NCI-H345 (cell line): ENCODE data around the gene CHKA.

Source experiments
- DNase-seq: peaks from one replicate; lab custom pipeline; 2025; lab: John Stamatoyannopoulos, UW

The CHKA gene

DNA sequence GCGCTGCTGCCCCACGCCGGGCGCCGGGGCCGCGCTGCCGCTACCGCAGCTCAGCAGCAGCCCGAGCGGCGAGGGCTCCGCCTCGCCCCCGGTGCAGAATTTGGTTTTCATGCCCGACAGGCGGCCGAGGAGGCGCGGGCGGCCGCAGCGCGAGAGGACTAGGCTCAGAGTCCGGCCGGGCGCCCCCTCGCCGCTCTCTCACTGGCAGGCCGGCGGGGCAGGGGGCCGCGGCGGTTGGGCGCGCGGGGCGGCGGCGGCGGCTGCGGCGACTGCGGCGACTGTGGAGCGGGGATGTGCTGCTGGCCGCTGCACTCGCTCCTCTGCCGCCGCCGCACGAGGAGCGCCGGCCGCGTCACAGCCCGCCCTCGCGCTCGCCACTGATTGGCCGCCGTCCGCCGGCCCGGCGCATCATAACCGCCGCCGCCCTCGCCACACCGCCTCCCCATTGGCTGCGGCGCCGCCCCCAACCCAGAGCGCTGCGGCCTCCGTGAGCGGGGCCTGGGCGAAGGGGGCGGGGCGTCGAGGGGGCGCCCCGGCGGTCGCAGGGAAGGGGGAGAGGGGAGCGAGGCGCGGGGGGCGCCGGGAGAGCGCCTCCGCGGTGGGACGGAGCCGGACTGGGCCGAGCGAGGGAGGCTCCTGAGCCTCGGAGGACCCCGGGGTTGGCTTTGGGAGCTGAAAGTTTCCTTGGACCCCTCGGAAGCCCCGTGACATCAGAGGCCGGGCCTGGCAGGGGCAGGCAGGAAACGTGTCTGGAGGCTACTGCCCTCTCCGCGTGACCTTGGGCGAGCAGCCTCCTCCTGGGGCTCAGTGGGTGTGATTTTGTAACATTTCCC lies at the start of gene CHKA:
Gene CHKA (minus strand): TSS at position 322 of the 833 bp plus-strand sequence. CDS start 211 bp downstream, at position 111.
- peak; percentile 96 for DNase-seq

- DNase-seq, result no peak
Observed at GRCh38 chr11:68169442-68169841, 48.3 kb upstream of the CHKA start.

- no peak for DNase-seq
Observed at GRCh38 chr11:68168694-68169093, 47.5 kb upstream of the CHKA start.

DNA sequence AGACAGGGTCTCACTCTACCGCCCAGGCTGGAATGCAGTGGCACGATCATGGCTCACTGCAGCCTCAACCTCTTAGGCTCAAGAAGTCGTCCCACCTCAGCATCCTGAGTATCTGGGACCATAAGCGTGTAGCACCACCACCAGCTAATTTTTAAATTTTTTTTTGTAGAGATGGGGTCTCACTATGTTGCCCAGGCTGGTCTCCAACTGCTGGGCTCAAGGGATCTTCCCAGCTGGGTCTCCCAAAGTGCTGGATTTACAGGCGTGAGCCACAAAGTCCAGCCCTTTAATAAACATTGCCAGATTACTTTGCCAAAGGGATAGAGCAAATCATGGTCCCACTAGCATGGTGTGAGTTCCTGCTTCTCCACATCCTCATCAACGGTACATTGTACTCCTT lies 46.3 kb upstream of the CHKA start:
- no peak for DNase-seq

DNA sequence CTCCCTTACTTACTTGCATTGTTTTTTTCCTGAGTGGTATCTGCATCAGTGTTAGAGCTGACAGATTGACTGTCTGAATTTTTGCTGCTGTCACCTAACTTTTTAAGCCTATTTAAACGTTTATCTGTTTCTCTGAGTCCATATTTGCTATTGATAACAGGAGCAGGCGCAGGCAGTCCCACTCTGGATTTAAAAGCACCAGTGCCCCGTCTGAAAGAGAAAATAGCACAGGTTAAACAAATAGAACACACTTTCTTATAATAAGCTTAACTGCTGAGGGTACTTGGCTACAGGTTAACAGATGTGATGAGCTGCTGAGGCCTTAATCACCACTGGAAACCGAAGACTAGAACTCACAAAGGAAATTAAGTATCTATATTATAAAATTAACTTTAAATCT lies 45.8 kb upstream of the CHKA start:
- no peak for DNase-seq

GRCh38 chr11:68165601-68166000 lies 44.4 kb upstream of the CHKA start:
- no peak for DNase-seq

DNA sequence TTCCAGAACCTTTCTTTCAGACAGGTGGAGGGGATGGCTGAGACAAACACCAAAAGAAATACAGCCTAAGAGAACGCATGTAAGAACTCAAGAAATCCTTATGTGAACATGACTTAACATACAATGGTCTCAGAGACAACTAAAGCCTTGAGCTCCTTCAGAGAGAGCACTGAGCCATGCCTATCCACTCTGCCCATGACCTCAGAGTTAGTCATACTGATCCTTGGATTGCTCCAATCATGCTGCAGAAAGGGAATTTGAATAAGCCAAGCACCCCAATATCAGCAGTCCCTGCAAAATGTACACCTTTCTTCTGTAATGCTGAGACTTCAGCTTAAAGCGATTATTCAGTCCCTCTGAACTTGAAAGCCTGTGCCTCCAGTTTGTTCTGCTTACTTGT lies 43.2 kb upstream of the CHKA start:
- DNase-seq, result no peak

DNA sequence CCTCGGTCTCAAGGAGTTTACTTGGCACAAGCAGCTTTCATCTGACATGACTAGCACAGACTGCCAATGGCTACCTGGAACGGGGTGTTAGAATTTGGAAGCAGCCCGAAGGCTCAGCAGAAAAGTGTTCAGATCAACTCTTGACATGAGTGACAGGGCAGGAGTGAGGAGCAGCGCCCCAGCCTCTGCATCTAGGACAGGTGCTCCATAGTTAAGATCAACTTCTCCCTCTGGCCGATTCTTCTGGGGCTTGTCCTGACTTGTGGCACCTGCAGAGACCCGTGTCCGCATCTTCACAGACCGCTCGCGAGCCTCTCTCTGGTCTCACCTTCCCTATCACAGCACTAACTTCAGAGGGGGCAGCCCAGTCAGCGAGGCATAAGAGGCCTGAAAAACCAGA lies 42.5 kb upstream of the CHKA start:
- DNase-seq, result no peak

DNA sequence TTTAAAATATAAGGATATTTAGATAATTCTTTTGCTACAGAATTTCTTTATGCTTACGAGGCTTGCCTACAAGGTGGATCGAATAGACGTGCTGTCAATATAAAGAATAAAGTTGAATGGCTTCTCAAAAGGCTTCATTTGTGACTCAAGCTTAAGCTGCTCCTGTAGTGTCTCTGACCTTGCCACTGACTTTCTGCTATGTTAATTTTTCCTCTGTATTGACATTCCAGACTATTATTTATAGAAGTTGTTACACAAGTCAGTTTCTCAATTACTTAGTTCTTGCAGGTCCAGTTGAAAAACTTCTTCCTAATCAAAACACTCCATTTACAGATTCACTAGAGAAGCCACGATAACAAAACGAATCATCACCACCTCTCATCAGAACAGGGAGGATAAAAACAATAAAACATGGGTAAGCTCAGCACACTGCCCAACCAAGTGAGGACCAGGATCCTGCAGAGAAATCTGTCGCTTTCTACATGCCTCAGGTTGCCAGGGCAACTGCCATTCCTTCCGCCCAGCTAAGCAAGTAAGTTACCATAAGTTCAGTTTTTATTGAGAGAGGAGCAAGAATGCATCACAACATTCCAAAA lies 39.0 kb upstream of the CHKA start:
- DNase-seq, result no peak

DNA sequence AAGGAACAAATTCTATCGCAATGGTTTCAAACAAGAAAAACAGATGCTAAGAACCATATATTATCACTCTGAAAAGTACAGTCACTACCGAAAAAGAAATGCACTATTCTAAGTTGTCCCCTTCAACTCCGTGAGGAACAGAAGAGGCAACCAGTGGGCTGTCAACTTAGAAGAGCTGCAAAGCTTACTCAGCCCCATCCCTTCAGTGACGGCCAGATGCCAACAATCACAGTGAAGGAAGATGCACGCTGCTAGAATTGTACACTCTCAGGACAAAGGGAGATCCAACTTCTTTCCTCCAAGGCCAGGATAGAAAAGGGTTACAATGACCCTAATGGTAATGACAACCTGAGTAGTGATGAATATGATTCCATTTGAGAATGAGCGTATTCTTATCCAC lies 38.5 kb upstream of the CHKA start:
- DNase-seq, result no peak

GRCh38 chr11:68159161-68159560 lies 38.0 kb upstream of the CHKA start:
- no peak for DNase-seq

- no peak for DNase-seq
Observed at GRCh38 chr11:68158580-68158979, 37.4 kb upstream of the CHKA start.

DNA sequence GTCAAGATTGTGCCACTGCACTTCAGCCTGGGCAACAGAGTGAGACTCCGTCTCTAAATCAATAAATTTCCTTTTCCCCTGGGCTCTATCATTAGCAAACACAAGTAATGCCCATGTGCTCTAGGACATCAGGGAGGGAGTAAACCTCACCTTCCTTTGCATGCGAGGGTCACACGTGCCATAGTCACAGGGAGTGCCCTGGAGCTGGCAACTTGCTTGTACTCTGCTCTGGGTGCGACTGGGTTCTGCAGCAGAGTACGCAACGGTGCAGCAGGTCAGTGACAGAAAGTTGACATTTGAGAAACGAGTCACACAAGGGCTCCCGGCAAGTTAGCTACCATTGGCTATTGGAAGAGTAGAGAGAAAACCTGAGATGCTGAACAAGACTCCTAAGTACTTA lies 32.6 kb upstream of the CHKA start:
- no peak for DNase-seq

- DNase-seq, result peak; percentile 4
Observed at GRCh38 chr11:68150037-68150436, 28.8 kb upstream of the CHKA start.

GRCh38 chr11:68149417-68149816 lies 28.2 kb upstream of the CHKA start:
- peak; percentile 15 for DNase-seq

GRCh38 chr11:68148879-68149278 lies 27.7 kb upstream of the CHKA start:
- DNase-seq, result no peak

DNA sequence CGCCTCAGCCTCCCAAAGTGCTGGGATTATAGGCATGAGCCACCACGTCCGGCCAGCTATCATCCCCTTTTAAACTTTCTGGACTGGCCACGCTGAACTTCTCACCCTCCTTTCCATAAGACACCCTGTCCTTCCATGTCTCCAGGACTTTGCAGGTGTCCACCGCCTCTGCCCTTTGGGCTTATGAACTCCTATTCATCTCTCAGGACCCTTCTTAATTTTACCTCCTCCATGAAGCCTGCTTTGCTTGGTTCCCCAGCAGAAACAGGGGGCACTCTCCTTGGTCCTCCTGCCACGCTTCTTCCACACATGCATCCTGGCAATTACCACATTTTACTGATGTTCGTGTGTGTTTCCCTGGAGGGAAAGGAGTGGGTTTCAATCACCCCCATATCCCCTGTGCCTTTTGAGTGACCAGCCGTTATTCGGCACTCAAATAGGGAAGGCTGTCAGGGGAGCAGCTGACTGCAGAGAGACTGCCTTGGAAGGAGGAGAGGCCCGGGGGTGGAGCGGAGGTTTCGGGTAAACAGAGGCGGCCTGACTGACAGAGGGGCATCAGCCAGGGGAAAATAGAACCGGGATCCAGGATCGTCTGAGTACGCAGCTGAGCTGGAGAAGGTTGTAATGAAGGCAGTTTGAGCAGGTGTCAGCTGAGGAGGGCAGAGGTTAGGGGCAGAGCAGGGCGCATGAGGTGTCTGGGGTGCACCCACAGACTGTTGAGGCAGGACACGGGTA lies 27.1 kb upstream of the CHKA start:
- no peak for DNase-seq

DNA sequence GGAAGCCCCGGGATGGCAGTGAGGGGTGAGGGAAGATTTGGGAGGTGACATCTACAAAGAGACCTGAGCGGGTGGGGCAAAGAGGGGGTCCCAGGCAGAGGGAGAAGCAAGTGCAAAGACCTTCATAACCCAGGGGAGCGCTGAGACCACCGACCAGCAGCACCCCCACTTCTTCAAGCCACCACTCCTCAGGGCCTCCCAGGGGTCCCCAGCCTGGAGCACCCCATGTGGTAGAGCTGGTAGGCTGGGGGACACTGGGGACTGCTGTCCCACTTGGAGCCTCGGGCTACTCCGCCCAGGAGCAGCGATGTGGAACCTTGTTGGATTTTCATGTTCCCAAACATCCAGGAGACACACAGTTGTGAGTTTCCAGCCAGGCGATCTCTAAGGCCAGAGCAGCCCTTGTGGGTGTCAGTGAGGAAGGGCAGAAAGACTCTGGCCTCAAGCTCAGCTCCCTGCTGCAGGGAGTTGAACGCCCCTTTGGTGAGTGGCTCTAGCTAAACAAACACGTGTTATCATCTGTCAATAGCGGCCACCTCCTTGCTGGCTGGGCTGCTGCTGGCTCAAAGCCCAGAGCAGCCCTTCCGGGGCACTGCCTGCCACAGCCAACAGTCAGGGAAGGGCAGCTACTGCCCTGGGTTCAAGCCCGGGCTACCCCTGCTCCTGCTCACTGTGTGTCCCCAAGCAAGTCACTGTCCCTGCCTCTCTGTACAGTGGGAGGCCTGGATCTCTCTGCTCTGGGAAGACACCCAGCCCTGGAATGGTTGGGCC lies 25.7 kb upstream of the CHKA start:
- peak; percentile 82 for DNase-seq

DNA sequence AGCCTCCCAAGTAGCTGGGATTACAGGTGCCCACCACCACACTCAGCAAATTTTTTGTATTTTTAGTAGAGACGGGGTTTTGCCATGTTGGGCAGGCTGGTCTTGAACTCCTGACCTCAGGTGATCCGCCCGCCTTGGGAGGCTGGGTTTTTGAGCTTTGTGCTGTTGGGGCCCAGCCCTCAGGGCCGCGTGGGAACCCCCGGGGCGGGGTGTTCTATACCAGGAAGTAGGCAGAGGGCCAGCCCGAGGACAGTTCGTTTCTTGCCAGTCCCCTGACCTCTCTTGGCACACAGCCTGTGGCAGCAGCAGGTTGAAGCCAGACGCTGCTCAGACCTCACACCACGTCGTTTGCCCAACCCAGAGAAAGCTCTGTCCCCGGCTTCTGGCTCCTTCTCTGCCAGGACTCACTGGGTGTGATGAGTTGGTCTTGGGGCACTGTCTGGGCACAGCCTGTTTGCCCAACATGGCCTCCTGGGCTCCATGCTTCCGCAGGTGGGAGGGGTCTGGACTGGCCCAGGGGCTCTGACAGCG lies 24.9 kb upstream of the CHKA start:
- peak; percentile 6 for DNase-seq

- DNase-seq, result no peak
Observed at GRCh38 chr11:68145120-68145866, 24.1 kb upstream of the CHKA start.

GRCh38 chr11:68143310-68143689 lies 22.1 kb upstream of the CHKA start:
- DNase-seq, result no peak
